ENCODE results near the gene TMEM123.

TMEM123 gene

GRCh38 chr11:102472127-102472526 is 19.6 kb upstream of the TMEM123 start:
- no peak for TF ChIP-seq GLIS3 (CRISPR knock-in tag; IDR thresholded peaks at IDR 0.05)
- ATAC-seq, result no peak

GRCh38 chr11:102471474-102471873 is 18.9 kb upstream of the TMEM123 start:
- TF ChIP-seq ESRRG (CRISPR knock-in tag; IDR thresholded peaks at IDR 0.05), result no peak
- TF ChIP-seq ZFP30 (CRISPR knock-in tag; IDR thresholded peaks at IDR 0.05), result no peak
- no peak for TF ChIP-seq PPARA (CRISPR knock-in tag; IDR thresholded peaks at IDR 0.05; ENCODE audit: borderline replicate concordance)
- TF ChIP-seq ZC3H10 (CRISPR knock-in tag; IDR thresholded peaks at IDR 0.05), result no peak
- no peak for TF ChIP-seq CSDC2 (CRISPR knock-in tag; IDR thresholded peaks at IDR 0.05)
- TF ChIP-seq, protein P1, sequence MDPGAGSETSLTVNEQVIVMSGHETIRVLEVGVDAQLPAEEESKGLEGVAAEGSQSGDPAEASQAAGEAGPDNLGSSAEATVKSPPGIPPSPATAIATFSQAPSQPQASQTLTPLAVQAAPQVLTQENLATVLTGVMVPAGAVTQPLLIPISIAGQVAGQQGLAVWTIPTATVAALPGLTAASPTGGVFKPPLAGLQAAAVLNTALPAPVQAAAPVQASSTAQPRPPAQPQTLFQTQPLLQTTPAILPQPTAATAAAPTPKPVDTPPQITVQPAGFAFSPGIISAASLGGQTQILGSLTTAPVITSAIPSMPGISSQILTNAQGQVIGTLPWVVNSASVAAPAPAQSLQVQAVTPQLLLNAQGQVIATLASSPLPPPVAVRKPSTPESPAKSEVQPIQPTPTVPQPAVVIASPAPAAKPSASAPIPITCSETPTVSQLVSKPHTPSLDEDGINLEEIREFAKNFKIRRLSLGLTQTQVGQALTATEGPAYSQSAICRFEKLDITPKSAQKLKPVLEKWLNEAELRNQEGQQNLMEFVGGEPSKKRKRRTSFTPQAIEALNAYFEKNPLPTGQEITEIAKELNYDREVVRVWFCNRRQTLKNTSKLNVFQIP (CRISPR knock-in tag; IDR thresholded peaks at IDR 0.05; ENCODE audit: borderline replicate concordance, low read depth), result no peak
- no peak for TF ChIP-seq ZFP3 (CRISPR knock-in tag; IDR thresholded peaks at IDR 0.05)
- ATAC-seq, result no peak

DNA sequence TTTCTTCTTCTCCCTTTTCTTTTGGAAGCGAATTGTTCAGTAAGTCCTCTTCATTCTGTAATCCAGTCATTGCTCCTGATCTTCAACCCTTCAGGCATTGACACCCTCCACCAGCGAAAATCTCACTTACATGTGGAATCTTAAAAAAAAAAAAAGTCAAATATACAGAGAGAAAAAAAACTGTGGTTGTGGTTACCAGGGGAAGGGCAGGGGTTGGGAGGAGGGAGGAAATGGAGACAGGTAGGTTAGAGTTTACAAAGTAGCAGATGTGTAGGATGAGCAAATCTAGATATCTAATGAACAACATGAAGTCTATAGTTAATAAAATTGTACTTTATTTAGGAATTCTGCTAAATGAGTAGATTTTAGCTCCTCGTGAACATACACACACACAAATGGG is 17.7 kb upstream of the TMEM123 start:
- ATAC-seq, result no peak
- TF ChIP-seq, protein P2, sequence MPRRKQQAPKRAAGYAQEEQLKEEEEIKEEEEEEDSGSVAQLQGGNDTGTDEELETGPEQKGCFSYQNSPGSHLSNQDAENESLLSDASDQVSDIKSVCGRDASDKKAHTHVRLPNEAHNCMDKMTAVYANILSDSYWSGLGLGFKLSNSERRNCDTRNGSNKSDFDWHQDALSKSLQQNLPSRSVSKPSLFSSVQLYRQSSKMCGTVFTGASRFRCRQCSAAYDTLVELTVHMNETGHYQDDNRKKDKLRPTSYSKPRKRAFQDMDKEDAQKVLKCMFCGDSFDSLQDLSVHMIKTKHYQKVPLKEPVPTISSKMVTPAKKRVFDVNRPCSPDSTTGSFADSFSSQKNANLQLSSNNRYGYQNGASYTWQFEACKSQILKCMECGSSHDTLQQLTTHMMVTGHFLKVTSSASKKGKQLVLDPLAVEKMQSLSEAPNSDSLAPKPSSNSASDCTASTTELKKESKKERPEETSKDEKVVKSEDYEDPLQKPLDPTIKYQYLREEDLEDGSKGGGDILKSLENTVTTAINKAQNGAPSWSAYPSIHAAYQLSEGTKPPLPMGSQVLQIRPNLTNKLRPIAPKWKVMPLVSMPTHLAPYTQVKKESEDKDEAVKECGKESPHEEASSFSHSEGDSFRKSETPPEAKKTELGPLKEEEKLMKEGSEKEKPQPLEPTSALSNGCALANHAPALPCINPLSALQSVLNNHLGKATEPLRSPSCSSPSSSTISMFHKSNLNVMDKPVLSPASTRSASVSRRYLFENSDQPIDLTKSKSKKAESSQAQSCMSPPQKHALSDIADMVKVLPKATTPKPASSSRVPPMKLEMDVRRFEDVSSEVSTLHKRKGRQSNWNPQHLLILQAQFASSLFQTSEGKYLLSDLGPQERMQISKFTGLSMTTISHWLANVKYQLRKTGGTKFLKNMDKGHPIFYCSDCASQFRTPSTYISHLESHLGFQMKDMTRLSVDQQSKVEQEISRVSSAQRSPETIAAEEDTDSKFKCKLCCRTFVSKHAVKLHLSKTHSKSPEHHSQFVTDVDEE (CRISPR knock-in tag; IDR thresholded peaks at IDR 0.05), result no peak
- TF ChIP-seq ZFP3 (CRISPR knock-in tag; IDR thresholded peaks at IDR 0.05) (no peak), RARB (CRISPR knock-in tag; IDR thresholded peaks at IDR 0.05) (no peak), CREB5 (CRISPR knock-in tag; IDR thresholded peaks at IDR 0.05; ENCODE audit: low read depth) (no peak), ZNF565 (CRISPR knock-in tag; conservative IDR thresholded peaks at IDR 0.05; ENCODE audit: low read depth) (no peak), TOX (CRISPR knock-in tag; IDR thresholded peaks at IDR 0.05; ENCODE audit: borderline replicate concordance) (no peak), TCF4 (CRISPR knock-in tag; IDR thresholded peaks at IDR 0.05; ENCODE audit: borderline replicate concordance) (no peak)

GRCh38 chr11:102469196-102469821 is 16.7 kb upstream of the TMEM123 start:
- TF ChIP-seq CREB5 (CRISPR knock-in tag; IDR thresholded peaks at IDR 0.05; ENCODE audit: low read depth) (no peak), ZNF565 (CRISPR knock-in tag; conservative IDR thresholded peaks at IDR 0.05; ENCODE audit: low read depth) (no peak), RARB (CRISPR knock-in tag; IDR thresholded peaks at IDR 0.05) (0 out of 2 replicates have a peak, but pooled peaks have one; percentile 15), ZFP30 (CRISPR knock-in tag; IDR thresholded peaks at IDR 0.05) (no peak), TOX (CRISPR knock-in tag; IDR thresholded peaks at IDR 0.05; ENCODE audit: borderline replicate concordance) (0 out of 2 replicates have a peak, but pooled peaks have one; percentile 5), PATZ1 (CRISPR knock-in tag; IDR thresholded peaks at IDR 0.05; ENCODE audit: borderline replicate concordance) (no peak), ARNTL (CRISPR knock-in tag; IDR thresholded peaks at IDR 0.05; ENCODE audit: borderline replicate concordance, low read depth) (no peak)
- peak; percentile 96 for ATAC-seq
